Hepatocyte (in vitro differentiated cells): ENCODE results near the gene VSIG10L. TPM values are rescaled to one million over a fixed set of nuclear protein-coding genes. Genes with fewer than 3 reads are reported as not detected.

Experiments used
- DNase-seq: peaks from one replicate; pipeline ENCODE4 v3.0.0-alpha.2; 2016; ENCODE audit warnings: low spot score
- H2AFZ ChIP-seq: fragments of 200-600 bp; sonication (generic); 2 replicates; pipeline ENCODE4 v1.6.0; 2016; ENCODE audit warnings: antibody characterized with exemption, mild to moderate bottlenecking
- H3K27ac ChIP-seq: fragments of 200-600 bp; sonication (generic); 2 replicates; pipeline ENCODE4 v1.5.1; 2016; ENCODE audit warnings: mild to moderate bottlenecking
- H3K27me3 ChIP-seq: fragments of 200-600 bp; sonication (generic); 2 replicates; pipeline ENCODE4 v1.6.1; 2016
- H3K36me3 ChIP-seq: fragments of 200-600 bp; sonication (generic); replicated peaks from 2 replicates; pipeline ENCODE4 v1.5.1; 2016; ENCODE audit warnings: low read depth; ENCODE audit not compliant: insufficient read depth
- H3K4me1 ChIP-seq: fragments of 200-600 bp; sonication (generic); 2 replicates; pipeline ENCODE4 v1.5.1; 2016; ENCODE audit warnings: mild to moderate bottlenecking, moderate library complexity; ENCODE audit not compliant: insufficient read depth
- H3K4me2 ChIP-seq: fragments of 200-600 bp; sonication (generic); 2 replicates; pipeline ENCODE4 v1.6.0; 2016
- H3K4me3 ChIP-seq: fragments of 200-600 bp; sonication (generic); 2 replicates; pipeline ENCODE4 v1.5.1; 2016; ENCODE audit warnings: mild to moderate bottlenecking
- H3K79me2 ChIP-seq: fragments of 200-600 bp; sonication (generic); 2 replicates; pipeline ENCODE4 v1.6.0; 2017; ENCODE audit warnings: mild to moderate bottlenecking
- H3K9me2 ChIP-seq: fragments of 200-600 bp; sonication (generic); replicated peaks from 2 replicates; pipeline ENCODE4 v1.6.0; 2017; ENCODE audit warnings: mild to moderate bottlenecking; ENCODE audit not compliant: insufficient read depth
- H3K9me3 ChIP-seq: fragments of 200-600 bp; sonication (generic); 2 replicates; pipeline ENCODE4 v1.5.1; 2016; ENCODE audit warnings: low read depth, mild to moderate bottlenecking
- H4K20me1 ChIP-seq: fragments of 200-600 bp; sonication (generic); 2 replicates; pipeline ENCODE4 v1.6.0; 2016; ENCODE audit warnings: mild to moderate bottlenecking; ENCODE audit not compliant: insufficient read depth, poor library complexity, severe bottlenecking
- EZH2 ChIP-seq: fragments of 200-600 bp; sonication (generic); IDR thresholded peaks from 2 replicates; pipeline ENCODE4 v1.6.1; 2016; ENCODE audit warnings: antibody characterized with exemption, mild to moderate bottlenecking, borderline replicate concordance
- EZH2phosphoT487 ChIP-seq: fragments of 200-600 bp; sonication (generic); IDR thresholded peaks from one replicate; pipeline ENCODE4 v1.6.1; 2018; ENCODE audit warnings: antibody characterized with exemption, mild to moderate bottlenecking, low read depth, moderate library complexity; ENCODE audit not compliant: unreplicated experiment, severe bottlenecking
- WGBS: methylation state at CpG from one replicate; pipeline ENCODE4 v1.1.6; 2016; ENCODE audit warnings: low lambda C conversion rate; ENCODE audit errors: missing lambda C conversion rate; 5-methylcytosine and 5-hydroxymethylcytosine counted together
- polyA plus RNA-seq: library from polyadenylated mRNA; unstranded; fragments of >200 nt; fragmentation: Nextera tagmentation; extraction: Ambion mirVana; gene quantifications from 2 replicates; pipeline ENCODE4 v1.2.1, GENCODE V29; 2016
- total RNA-seq: library from RNA; depleted of rRNA; stranded (reverse); fragments of >200 nt; gene quantifications from 2 replicates; pipeline ENCODE4 v1.2.3, GENCODE V29; 2014
- TF ChIP-seq, protein P1 (sequence below): fragments of 200-600 bp; sonication (generic); IDR thresholded peaks from 2 replicates; pipeline ENCODE4 v1.5.1; 2016; ENCODE audit warnings: antibody characterized with exemption, mild to moderate bottlenecking; ENCODE audit not compliant: poor library complexity

The VSIG10L gene
- total and polyA plus RNA-seq, 2 experiments from 2014 or later, result 3.4 to 7.8 TPM

DNA sequence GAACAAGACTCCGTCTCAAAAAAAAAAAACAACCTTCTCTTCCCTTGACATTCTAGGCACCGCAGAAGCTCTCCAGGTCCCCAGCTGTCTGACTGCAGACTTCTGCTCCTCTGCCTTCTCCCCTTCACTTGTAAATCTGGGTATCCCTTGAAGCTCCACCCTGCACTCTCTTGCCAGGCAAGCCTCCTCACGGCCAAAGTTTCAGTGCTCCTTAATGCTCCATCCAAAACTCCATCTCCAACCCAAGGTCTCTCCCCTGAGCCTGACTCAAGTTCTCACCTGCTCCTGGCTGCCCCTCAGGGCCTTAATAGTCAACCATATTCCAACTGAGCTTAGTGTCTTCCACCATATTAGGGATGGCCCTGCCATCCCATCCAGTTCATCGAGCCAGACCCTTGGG lies 28.3 kb upstream of the VSIG10L start:
- Histone ChIP-seq H3K79me2 (peaks cover 5% of the 10 kb centered on the region), H3K27ac (no peak overlapping the region), H3K36me3 (no peaks in the 10 kb centered on the region), H3K4me3 (no peak overlapping the region), H3K27me3 (no peaks in the 10 kb centered on the region), H3K9me3 (no peaks in the 10 kb centered on the region), H4K20me1 (no peaks in the 10 kb centered on the region), H3K9me2 (no peaks in the 10 kb centered on the region), H2AFZ (no peak overlapping the region), H3K4me1 (peaks cover 8% of the 10 kb centered on the region), H3K4me2 (no peak overlapping the region)
- 86% methylated on average over 4 of the region's 4 CpGs for WGBS
- TF ChIP-seq, protein P1, sequence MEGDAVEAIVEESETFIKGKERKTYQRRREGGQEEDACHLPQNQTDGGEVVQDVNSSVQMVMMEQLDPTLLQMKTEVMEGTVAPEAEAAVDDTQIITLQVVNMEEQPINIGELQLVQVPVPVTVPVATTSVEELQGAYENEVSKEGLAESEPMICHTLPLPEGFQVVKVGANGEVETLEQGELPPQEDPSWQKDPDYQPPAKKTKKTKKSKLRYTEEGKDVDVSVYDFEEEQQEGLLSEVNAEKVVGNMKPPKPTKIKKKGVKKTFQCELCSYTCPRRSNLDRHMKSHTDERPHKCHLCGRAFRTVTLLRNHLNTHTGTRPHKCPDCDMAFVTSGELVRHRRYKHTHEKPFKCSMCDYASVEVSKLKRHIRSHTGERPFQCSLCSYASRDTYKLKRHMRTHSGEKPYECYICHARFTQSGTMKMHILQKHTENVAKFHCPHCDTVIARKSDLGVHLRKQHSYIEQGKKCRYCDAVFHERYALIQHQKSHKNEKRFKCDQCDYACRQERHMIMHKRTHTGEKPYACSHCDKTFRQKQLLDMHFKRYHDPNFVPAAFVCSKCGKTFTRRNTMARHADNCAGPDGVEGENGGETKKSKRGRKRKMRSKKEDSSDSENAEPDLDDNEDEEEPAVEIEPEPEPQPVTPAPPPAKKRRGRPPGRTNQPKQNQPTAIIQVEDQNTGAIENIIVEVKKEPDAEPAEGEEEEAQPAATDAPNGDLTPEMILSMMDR, result no peak
- TF ChIP-seq EZH2phosphoT487, result no peak
- TF ChIP-seq EZH2, result no peak
- no peak for DNase-seq

DNA sequence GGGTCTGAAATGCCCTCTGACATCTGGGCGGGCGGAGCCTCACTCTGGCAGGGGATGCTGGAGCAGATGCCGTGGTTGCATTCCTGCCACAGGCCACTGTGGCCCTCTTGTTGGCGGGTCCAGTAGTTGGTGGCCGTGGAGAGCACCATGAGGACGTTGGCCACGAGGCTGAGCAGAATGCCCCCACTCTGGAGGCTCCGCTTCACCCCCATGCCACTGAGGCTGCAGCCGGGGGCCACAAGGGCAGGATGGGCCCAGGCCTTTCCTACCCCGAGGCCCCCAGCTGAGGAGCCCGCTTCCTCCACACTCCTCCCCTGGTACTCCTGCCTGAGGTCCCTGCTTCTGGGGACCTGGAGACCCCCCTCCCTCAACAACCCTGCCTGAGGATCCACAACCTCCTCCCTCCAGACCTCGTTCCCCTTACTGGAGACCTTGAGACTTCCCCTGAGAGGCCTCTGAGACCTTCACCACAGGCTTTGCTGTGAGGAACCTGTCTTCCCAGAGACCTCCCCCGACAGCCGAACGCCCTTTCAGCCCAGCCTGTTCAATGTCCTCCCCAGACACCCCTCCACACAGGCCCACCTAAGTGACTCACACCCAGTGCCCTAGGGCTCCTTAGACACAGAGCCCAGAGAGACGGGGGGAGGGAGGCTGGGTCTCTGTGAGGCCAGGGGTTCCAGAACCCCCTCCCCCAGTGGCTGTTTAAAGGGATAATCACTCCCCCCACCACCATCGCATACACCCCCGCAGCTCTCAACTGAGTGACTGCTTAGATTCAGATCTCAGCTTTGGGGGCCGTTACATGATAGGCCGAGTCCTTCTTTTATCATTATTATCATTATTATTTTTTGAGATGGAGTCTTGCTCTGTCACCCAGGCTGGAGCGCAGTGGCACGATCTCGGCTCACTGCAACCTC lies 26.7 kb upstream of the VSIG10L start, which contains the start of gene CLDND2:
Gene CLDND2 (minus strand): TSS at position 638 of the 917 bp plus-strand sequence. CDS start 426 bp downstream, at position 212.
- WGBS, result 73% methylated on average over 20 of the region's 23 CpGs
- TF ChIP-seq EZH2phosphoT487, result no peak
- TF ChIP-seq, protein P1, result no peak
- H3K9me3 ChIP-seq, result no peaks in the 10 kb centered on the region
- H4K20me1 ChIP-seq, result no peaks in the 10 kb centered on the region
- peak within 1 kb of the TSS; percentile 86 for H3K27ac ChIP-seq
- peaks cover 19% of the 10 kb centered on the region for H3K79me2 ChIP-seq
- H3K4me1 ChIP-seq, result peaks cover 24% of the 10 kb centered on the region
- H3K27me3 ChIP-seq, result no peaks in the 10 kb centered on the region
- no peaks in the 10 kb centered on the region for H3K36me3 ChIP-seq
- no peaks in the 10 kb centered on the region for H3K9me2 ChIP-seq
- H2AFZ ChIP-seq, result peak within 1 kb of the TSS; percentile 51
- DNase-seq, result no peak
- peak within 1 kb of the TSS; percentile 89 for H3K4me2 ChIP-seq
- H3K4me3 ChIP-seq, result peak within 1 kb of the TSS; percentile 35

DNA sequence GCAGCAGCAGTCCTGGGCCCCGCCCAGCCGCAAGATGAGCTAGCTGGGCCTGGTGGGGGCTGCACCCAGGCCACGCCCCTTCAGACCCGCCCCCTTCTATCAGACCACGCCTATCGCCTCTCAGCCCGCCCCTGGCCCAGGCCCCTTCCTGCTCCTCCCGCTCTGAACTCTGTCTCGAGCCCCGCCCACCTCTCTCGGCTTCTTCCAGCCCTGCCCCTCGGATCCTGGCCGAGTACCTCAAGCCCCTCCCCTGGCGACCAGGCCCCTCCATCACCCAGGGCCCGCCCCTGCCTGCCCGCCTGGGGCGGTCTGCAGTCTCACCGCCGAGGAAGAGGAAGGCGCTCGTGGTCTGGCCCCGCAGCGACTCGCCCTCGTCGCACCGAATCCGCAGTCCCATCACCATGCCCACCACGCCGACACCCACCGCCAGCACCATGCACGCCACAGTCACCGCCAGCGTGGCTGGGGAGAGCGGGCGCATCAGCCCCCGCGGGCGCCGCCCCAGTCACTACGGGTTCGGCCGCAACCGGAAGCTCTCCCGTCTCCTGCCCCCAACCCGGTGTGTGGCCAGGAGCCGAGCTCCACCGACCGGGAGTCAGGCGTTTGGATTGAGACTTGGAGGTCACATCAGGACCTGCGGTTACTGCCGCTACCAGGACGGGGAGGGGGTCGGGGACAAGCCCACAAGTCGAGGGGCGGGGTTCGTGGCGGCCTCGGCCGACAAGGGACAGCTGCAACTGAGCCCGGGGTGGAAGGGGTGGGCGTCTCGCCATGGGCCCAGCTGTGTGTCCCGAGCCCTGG lies 25.8 kb upstream of the VSIG10L start:
- no peak for TF ChIP-seq EZH2
- TF ChIP-seq, protein P1, result no peak
- TF ChIP-seq EZH2phosphoT487, result no peak
- WGBS, result under 1% methylated on average over 43 of the region's 64 CpGs

More for the DNA sequence above, 25.8 kb upstream of the VSIG10L start:
- Histone ChIP-seq H3K79me2 (peaks cover 19% of the 10 kb centered on the region), H3K9me3 (no peaks in the 10 kb centered on the region), H3K4me3 (peak overlapping the region; percentile 35), H4K20me1 (no peaks in the 10 kb centered on the region), H3K4me2 (peak overlapping the region; percentile 97), H3K27me3 (no peaks in the 10 kb centered on the region), H3K27ac (peak overlapping the region; percentile 86), H3K36me3 (no peaks in the 10 kb centered on the region), H3K9me2 (no peaks in the 10 kb centered on the region), H2AFZ (peak overlapping the region; percentile 51), H3K4me1 (peaks cover 31% of the 10 kb centered on the region)
- peak; percentile 100 for DNase-seq
